HepG2 (cell line): ENCODE data around the gene CTSZ. TPM values are rescaled to one million over a fixed set of nuclear protein-coding genes. Genes with fewer than 3 reads are reported as not detected.
A peak's percentile ranks its signal among the peaks of the same experiment; 100 is the strongest.

ENCODE experiments used
- ARID4A ChIP-seq: sonication (generic); formaldehyde crosslinking; IDR thresholded peaks from 2 replicates; pipeline ENCODE4 v1.5.0; 2020; ENCODE audit warnings: mild to moderate bottlenecking, missing genetic modification reagents, borderline replicate concordance
- ARID5B ChIP-seq: IDR thresholded peaks from 2 replicates; pipeline ENCODE4 v1.4.0; 2020; ENCODE audit warnings: mild to moderate bottlenecking, missing genetic modification reagents
- FOSL2 ChIP-seq: sonication (generic); formaldehyde crosslinking; IDR thresholded peaks from 2 replicates; pipeline ENCODE4 v1.4.0; 2020; ENCODE audit warnings: missing genetic modification reagents
- JARID2 ChIP-seq: sonication (generic); formaldehyde crosslinking; IDR thresholded peaks from 2 replicates; pipeline ENCODE4 v1.8.1; 2023; ENCODE audit warnings: missing genetic modification reagents, inconsistent platforms; ENCODE audit not compliant: insufficient replicate concordance
- MEIS2 ChIP-seq: sonication (generic); formaldehyde crosslinking; IDR thresholded peaks from 2 replicates; pipeline ENCODE4 v1.9.0; 2021; ENCODE audit warnings: mild to moderate bottlenecking, missing genetic modification reagents
- MXD4 ChIP-seq: IDR thresholded peaks from 2 replicates; pipeline ENCODE4 v1.6.1; 2016; ENCODE audit warnings: mild to moderate bottlenecking, missing biosample characterization, missing genetic modification reagents
- SAP130 ChIP-seq: IDR thresholded peaks from 2 replicates; pipeline ENCODE4 v1.6.1; 2016; ENCODE audit warnings: low read depth
- TBX2 ChIP-seq: sonication (generic); formaldehyde crosslinking; IDR thresholded peaks from 2 replicates; pipeline ENCODE4 v1.5.0; 2020; ENCODE audit warnings: missing genetic modification reagents, mild to moderate bottlenecking, borderline replicate concordance
- TFDP2 ChIP-seq: sonication (generic); formaldehyde crosslinking; IDR thresholded peaks from 2 replicates; pipeline ENCODE4 v1.4.0; 2020; ENCODE audit warnings: missing genetic modification reagents
- ZBTB43 ChIP-seq: sonication (generic); formaldehyde crosslinking; conservative IDR thresholded peaks from 2 replicates; pipeline ENCODE4 v1.4.0; 2020; ENCODE audit warnings: missing genetic modification reagents
- ZNF281 ChIP-seq: sonication (generic); formaldehyde crosslinking; IDR thresholded peaks from 2 replicates; pipeline ENCODE4 v1.4.0; 2020; ENCODE audit warnings: missing genetic modification reagents, borderline replicate concordance
- ZNF558 ChIP-seq: sonication (generic); formaldehyde crosslinking; IDR thresholded peaks from 2 replicates; pipeline ENCODE4 v1.9.0; 2022; ENCODE audit warnings: mild to moderate bottlenecking, missing genetic modification reagents, borderline replicate concordance
- ZNF580 ChIP-seq: IDR thresholded peaks from 2 replicates; pipeline ENCODE4 v1.6.1; 2016; ENCODE audit warnings: low read depth, borderline replicate concordance
- polyA plus RNA-seq, 8 experiments: library from polyadenylated mRNA; depleted of rRNA in 3 of 8; stranded (reverse) in 7 of 8; unstranded in 1 of 8; fragments of >200 nt; fragmentation: Illumina TruSeq in 4 of 8; extraction: Trizol in 4 of 8; gene quantifications; 2 replicates each; pipeline versions ENCODE4 v1.2.1 to v1.2.3, GENCODE V29; 2011 to 2016; ENCODE audit warnings: low read depth in 4 of 8, missing spikeins in 1 of 8, mixed read lengths in 1 of 8; ENCODE audit not compliant: insufficient read depth in 1 of 8
- total RNA-seq, 5 experiments: library from RNA; depleted of rRNA; stranded (reverse); fragments of >200 nt; fragmentation: Illumina TruSeq; extraction: Trizol; gene quantifications; 2 replicates each; pipeline ENCODE4 v1.2.3, GENCODE V29; 2016; ENCODE audit warnings: low read depth in 1 of 5

The CTSZ gene
- total and polyA plus RNA-seq, 2 of the 13 experiments (the other 11 are each of a cell fraction or from before 2014, with no cell fraction given) = 0.33 TPM; not detected in 1

GRCh38 chr20:59042151-59042795 lies 35.2 kb upstream of the CTSZ start, which contains the start of gene PRELID3B (continued):
- peak; percentile 69; the same call in 1 of the 2 replicates for TF ChIP-seq ARID4A (CRISPR knock-in tag)
- no peak for TF ChIP-seq ZNF580
- peak; percentile 48 for TF ChIP-seq JARID2 (CRISPR knock-in tag)
- TF ChIP-seq MEIS2 (CRISPR knock-in tag) = peak; percentile 80
- TF ChIP-seq ZBTB43 (CRISPR knock-in tag) = peak; percentile 66; the same call in 1 of the 2 replicates
- peak; percentile 51; the same call in 1 of the 2 replicates for TF ChIP-seq TBX2
- TF ChIP-seq ZNF281 (CRISPR knock-in tag) = no peak
- peak; percentile 19; the same call in 1 of the 2 replicates for TF ChIP-seq ARID5B (CRISPR knock-in tag)
- peak; percentile 79; the same call in 1 of the 2 replicates for TF ChIP-seq MXD4
- peak; percentile 57; the same call in 1 of the 2 replicates for TF ChIP-seq TFDP2 (CRISPR knock-in tag)
- TF ChIP-seq SAP130 (CRISPR knock-in tag) = peak; percentile 58
- TF ChIP-seq ZNF558 = peak; percentile 81; the same call in 1 of the 2 replicates
- 0 out of 2 replicates have a peak, but pooled peaks have one; percentile 6 for TF ChIP-seq FOSL2 (CRISPR knock-in tag)
